ENCODE results near the gene HS6ST3. TPM values are rescaled to one million over a fixed set of nuclear protein-coding genes. Genes with fewer than 3 reads are reported as not detected.

HS6ST3 gene
- total RNA-seq, 6 donors from 2014 or later = 0.03 to 1.0 (median 0.22) TPM; not detected in 1

- DNase-seq = no peak
- ATAC-seq (ENCODE audit: low FRiP score in 2 of 2) = no peak
- H3K27me3 ChIP-seq = no peaks in the 10 kb centered on the region
- no peak overlapping the region for H3K4me3 ChIP-seq
- no peak for TF ChIP-seq POLR2A (IDR thresholded peaks at IDR 0.05)
- TF ChIP-seq POLR2AphosphoS5 (IDR thresholded peaks at IDR 0.05) = no peak
- TF ChIP-seq CTCF (IDR thresholded peaks at IDR 0.05) = no peak
- TF ChIP-seq EP300 (IDR thresholded peaks at IDR 0.05) = no peak
- H3K9me3 ChIP-seq = no peaks in the 10 kb centered on the region
- no peaks in the 10 kb centered on the region for H3K4me1 ChIP-seq
- no peaks in the 10 kb centered on the region for H3K36me3 ChIP-seq
- no peak overlapping the region for H3K27ac ChIP-seq
- WGBS, 2 donors = 74 to 80% methylated on average over 3 of the region's 3 CpGs
Observed at GRCh38 chr13:96072392-96072791, 17.5 kb upstream of the HS6ST3 start.

GRCh38 chr13:96075953-96076543 lies 13.9 kb upstream of the HS6ST3 start:
- Histone ChIP-seq H3K27me3 (no peaks in the 10 kb centered on the region), H3K36me3 (no peaks in the 10 kb centered on the region), H3K9me3 (no peaks in the 10 kb centered on the region), H3K27ac (no peak overlapping the region), H3K4me3 (no peak overlapping the region), H3K4me1 (no peaks in the 10 kb centered on the region)
- ATAC-seq (ENCODE audit: low FRiP score in 2 of 2) (no peak), DNase-seq (no peak)
- TF ChIP-seq CTCF (IDR thresholded peaks at IDR 0.05) (peak in 4 of 6 experiments; percentile 15 to 35 (median 26)), EP300 (IDR thresholded peaks at IDR 0.05) (no peak)
- 72 to 73% methylated on average over 3 of the region's 3 CpGs for WGBS, 2 donors

GRCh38 chr13:96080676-96081075 lies 9.2 kb upstream of the HS6ST3 start:
- TF ChIP-seq POLR2AphosphoS5 (IDR thresholded peaks at IDR 0.05) (no peak), CTCF (IDR thresholded peaks at IDR 0.05) (no peak), EP300 (IDR thresholded peaks at IDR 0.05) (no peak), POLR2A (IDR thresholded peaks at IDR 0.05) (no peak)
- DNase-seq = no peak
- no peak overlapping the region for H3K27ac ChIP-seq
- no peaks in the 10 kb centered on the region for H3K36me3 ChIP-seq
- no peaks in the 10 kb centered on the region for H3K4me1 ChIP-seq
- H3K27me3 ChIP-seq = no peaks in the 10 kb centered on the region
- no peaks in the 10 kb centered on the region for H3K9me3 ChIP-seq
- ATAC-seq (ENCODE audit: low FRiP score in 2 of 2) = no peak
- no peak overlapping the region for H3K4me3 ChIP-seq
- WGBS, 2 donors = 88 to 91% methylated on average over 5 of the region's 5 CpGs

- no peaks in the 10 kb centered on the region for H3K4me1 ChIP-seq
- 32 to 38% methylated on average over 2 of the region's 2 CpGs for WGBS, 2 donors
Observed at GRCh38 chr13:96081888-96082287, 8.0 kb upstream of the HS6ST3 start.

More at GRCh38 chr13:96081888-96082287, 8.0 kb upstream of the HS6ST3 start:
- Histone ChIP-seq H3K4me3 (no peak overlapping the region), H3K36me3 (no peaks in the 10 kb centered on the region), H3K27ac (no peak overlapping the region), H3K9me3 (no peaks in the 10 kb centered on the region), H3K27me3 (no peaks in the 10 kb centered on the region)
- ATAC-seq (ENCODE audit: low FRiP score in 2 of 2) (no peak), DNase-seq (no peak)
- TF ChIP-seq POLR2AphosphoS5 (IDR thresholded peaks at IDR 0.05) (no peak), CTCF (IDR thresholded peaks at IDR 0.05) (no peak), EP300 (IDR thresholded peaks at IDR 0.05) (no peak), POLR2A (IDR thresholded peaks at IDR 0.05) (no peak)

Measured in upper lobe of left lung (tissue), 6 donors.